ENCODE data around the gene EPB41.
"Not testable (repeated sequence)": the region's sequence is repeated elsewhere in the genome, so short reads cannot be mapped to it uniquely, and the experiment has no call there.

Gene EPB41

GRCh38 chr1:28983091-28983490 is 68.7 kb downstream of the EPB41 start:
- FAIRE-seq: no peak

- FAIRE-seq: no peak
Observed at GRCh38 chr1:28983509-28984310, 69.3 kb downstream of the EPB41 start.

GRCh38 chr1:28984311-28984684 is 69.9 kb downstream of the EPB41 start:
- FAIRE-seq: no peak

GRCh38 chr1:28985427-28985826 is 71.1 kb downstream of the EPB41 start:
- FAIRE-seq: no peak

GRCh38 chr1:28986306-28986910 is 72.0 kb downstream of the EPB41 start:
- no peak for FAIRE-seq

GRCh38 chr1:29002792-29003191 is 88.4 kb downstream of the EPB41 start:
- no peak for FAIRE-seq

GRCh38 chr1:29004288-29004687 is 89.9 kb downstream of the EPB41 start:
- FAIRE-seq: no peak

- no peak for FAIRE-seq
Observed at GRCh38 chr1:29004798-29005197, 90.4 kb downstream of the EPB41 start.

- FAIRE-seq: no peak
Observed at GRCh38 chr1:29011775-29012174, 97.4 kb downstream of the EPB41 start.

DNA sequence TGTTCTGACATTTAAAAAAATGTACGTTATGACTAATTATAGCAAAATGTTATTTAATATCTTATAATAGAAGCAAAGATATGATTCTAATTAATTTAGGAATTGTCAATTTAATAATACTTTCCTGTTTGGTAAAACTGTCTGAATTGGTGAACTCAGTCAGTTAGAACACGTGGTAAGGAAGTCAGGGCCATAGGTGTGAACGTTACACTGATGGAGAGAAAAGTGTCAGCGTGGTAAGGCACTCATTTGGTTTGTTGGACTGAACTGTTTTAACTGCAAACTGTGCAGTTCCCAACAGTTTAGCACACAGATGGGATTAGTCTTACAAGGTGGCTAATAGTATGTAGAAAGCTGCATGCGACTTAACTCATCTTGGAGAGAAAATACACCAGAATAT is 102.9 kb downstream of the EPB41 start:
- no peak for FAIRE-seq

GRCh38 chr1:29017975-29018712 is 103.8 kb downstream of the EPB41 start:
- no peak for FAIRE-seq

- FAIRE-seq: no peak
Observed at GRCh38 chr1:29022620-29023019, 108.3 kb downstream of the EPB41 start.

DNA sequence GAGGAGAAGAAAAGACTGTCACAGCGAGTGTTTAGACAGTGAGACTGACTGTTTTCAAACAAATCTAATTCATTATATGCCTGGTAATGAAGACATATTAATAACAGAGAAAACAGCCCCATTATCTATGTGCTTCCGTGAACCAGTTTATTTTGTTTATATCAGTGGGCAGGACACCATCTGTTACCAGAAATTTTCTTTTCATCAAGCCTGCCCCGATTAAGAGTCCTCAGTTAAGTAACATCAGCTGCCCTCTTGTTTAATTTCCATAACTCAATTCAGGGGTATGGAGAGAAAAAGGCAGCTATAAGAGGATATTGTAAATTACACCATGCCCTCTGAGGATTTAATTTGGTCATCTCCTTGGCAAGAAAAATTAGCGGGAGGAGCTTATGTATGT is 115.3 kb downstream of the EPB41 start:
- FAIRE-seq: no peak

DNA sequence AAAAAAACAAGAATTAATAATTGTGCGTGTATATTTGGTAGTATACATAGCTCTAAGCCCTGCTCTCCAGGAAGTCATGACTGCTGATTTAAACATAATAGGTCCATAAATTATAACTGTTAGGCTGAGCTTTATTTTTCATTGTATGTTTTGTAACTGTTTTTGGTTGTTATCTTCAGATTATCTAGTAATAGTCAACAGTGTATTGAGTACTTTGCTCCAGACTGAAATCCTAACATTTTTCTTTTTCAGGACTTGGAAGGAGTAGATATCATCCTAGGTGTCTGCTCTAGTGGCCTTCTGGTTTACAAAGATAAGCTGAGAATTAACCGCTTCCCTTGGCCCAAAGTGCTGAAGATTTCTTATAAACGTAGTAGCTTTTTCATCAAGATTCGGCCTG is 118.5 kb downstream of the EPB41 start:
- no peak for FAIRE-seq

DNA sequence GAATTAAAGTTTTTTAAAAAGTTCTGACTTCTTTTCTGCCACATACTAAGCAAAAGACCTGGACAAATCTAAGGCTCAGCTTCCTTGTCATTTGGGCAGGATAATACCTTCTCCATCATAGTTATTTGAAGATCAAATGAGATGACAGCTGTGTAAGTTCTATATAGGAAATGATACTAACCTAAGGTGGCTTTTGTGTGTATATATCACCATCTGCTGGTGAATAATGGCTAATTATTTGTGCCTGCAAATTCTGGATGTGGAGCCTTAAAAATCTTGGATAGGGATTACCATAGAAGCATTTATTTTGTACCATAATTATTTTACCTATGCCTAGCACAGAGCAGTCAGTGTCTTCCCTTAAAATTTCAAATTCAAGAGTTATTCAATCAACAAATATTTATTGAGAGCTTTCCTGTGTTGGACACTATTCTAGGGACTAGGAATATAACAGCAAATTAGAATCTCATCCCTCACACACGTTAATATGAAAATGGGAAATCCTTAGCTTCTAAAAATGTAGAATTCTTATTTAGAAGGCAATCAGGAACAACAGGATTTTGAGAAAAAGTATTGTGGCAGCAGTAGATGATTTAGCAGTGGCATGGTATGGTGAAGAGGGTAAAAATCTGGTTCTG is 119.6 kb downstream of the EPB41 start:
- FAIRE-seq: no peak

DNA sequence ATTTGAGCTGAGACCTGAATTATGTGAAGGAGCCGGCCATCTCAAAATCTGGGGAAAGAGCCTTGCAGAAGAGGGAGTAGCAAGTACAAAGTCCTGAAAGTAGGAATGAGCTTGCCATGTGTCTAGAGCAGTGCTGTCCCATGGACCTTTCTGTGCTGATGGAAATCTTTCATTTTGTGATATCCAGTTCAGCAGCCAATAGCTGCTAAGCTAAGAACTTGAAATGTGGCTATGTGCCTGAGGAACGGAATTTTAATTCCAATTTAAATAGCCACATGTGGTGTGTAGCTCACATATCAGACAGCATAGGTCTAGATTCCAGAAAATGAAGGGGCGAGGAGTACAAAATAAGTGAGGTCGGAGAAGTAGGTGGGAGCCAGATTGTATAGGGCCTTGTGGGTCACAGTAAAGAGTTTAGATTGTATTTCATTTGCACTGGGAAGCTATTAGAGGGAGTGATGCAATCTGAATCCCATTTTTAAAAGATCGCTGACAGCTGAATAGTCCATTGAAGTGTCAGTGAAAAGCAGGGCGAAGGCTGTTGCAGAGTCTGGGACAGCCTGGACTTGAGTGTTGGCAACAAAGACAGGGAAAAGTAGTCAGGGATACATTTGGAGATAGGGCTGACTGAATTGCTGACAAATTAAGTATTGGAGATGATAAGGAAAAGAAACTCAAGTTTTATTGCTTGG is 129.1 kb downstream of the EPB41 start:
- FAIRE-seq: no peak

DNA sequence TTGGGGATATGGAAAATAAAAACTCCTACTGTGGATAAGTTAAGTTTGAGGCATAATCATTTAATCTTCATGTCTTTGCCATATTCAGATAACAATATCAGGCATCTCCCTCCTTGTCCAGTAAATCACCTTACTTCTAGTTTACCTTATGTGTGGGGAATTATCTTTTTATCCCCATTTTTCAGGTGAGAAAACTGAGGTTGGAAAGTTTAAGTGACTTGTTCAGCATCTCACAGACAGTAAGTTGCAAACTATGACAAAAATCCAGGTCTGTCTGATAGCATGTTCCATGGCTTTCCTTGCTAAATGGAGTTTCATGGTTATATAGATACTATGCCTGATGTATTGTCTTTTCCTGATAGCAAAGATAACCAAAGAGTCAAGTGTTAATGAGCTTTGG is 129.6 kb downstream of the EPB41 start:
- FAIRE-seq: no peak

- FAIRE-seq: not testable (repeated sequence)
Observed at GRCh38 chr1:29045663-29046062, 131.3 kb downstream of the EPB41 start.

DNA sequence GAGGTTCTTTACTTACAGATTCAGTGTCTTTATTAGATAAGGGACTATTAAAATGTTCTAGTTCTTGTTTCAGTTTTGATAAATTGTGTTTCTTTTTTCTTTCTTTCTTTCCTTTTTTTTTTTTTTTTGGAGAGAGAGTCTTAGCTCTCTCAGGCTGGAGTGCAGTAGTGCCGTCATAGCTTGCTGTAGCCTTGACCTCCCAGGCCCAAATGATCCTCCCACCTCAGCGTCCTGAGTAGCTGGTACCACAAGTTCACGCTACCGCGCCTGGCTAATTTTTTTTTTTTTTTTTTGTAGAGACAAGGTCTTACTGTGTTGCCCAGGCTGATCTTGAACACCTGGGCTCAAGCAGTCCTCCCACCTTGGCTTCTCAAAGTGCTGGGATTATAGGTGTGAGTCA is 132.8 kb downstream of the EPB41 start:
- FAIRE-seq: no peak

- no peak for FAIRE-seq
Observed at GRCh38 chr1:29050166-29050565, 135.8 kb downstream of the EPB41 start.

GRCh38 chr1:29052100-29052499 is 137.7 kb downstream of the EPB41 start:
- no peak for FAIRE-seq

DNA sequence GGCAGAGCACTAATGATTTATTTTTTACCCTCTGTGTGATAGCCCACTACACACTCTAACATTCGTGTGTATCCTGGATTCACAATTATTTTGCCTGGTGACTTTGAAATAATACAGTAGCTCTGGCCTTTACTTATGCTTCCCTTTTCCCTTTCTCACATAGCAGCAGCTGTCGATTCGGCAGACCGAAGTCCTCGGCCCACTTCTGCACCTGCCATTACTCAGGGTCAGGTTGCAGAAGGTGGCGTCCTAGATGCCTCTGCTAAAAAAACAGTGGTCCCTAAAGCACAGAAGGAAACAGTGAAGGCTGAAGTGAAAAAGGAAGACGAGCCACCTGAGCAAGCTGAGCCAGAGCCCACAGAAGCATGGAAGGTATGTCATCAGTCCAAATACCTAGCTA is 138.6 kb downstream of the EPB41 start:
- FAIRE-seq: no peak

DNA sequence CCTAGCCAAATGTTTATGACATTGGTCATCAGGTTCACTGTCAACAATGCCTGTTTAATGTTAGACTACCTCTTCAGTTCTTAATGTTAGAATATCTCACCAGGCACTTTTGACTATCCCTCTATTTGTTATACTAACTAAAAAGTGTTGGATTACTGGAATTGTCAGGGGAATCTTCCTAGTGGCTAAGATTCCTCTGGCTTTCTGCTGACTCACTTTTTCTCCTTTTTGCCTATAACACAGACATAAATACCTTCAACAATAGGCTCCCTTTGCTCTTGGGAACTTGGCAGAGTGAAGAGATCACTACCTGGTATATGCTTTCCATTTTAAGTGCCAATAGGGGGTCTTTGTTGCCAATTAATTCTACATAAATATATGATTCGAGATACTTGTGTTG is 140.8 kb downstream of the EPB41 start:
- FAIRE-seq: no peak
